ENCODE measurements around the gene TMEM92. TPM values are rescaled to one million over a fixed set of nuclear protein-coding genes. Genes with fewer than 3 reads are reported as not detected.

Gene TMEM92
- total and polyA plus RNA-seq, 10 of the 15 experiments (the other 5 are each of a cell fraction or from before 2014, with no cell fraction given) = 0.11 to 1.2 (median 0.32) TPM

DNA sequence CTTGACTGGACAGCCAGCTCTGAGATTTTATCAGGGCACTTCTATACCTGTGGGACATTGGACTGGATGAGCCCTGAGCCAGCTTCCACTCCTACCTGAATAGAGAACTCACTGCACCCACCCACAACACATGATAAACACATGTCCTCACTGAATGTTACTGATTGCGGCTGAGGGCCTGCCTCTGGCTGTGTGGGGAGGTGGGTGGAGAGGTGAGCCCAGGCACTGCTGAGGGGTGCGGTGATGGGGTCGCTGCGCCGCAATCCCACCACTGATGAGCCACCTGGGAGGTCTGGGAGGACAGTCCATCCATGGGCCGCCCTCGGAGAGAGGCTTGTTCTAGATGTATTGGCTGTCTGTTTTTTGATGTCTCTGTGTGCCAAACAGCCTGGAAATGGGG lies 5.4 kb downstream of the TMEM92 start:
- no peaks in the 10 kb centered on the region for H4K20me1 ChIP-seq (ENCODE audit: control insufficient read depth, insufficient read depth)
- in situ Hi-C loops (cut with MboI) = no loop called here
- ChIA-PET SMC1A (ENCODE audit: uncharacterized antibody, unreplicated experiment) (interaction anchor here (1.4 to 5.8 kb wide), 2 partner anchors 15 to 110 kb away, joined by 3 to 46 read pairs; no protein-coding TSS in a partner anchor), POLR2A (interaction anchor here (0.6 kb wide), 1 partner anchor 77 kb away, joined by 4 read pairs; no protein-coding TSS in a partner anchor), RAD21 (ENCODE audit: unreplicated experiment) (interaction anchor here (1.0 to 1.8 kb wide), 3 partner anchors 17 to 110 kb away, joined by 3 to 4 read pairs (median 4); no protein-coding TSS in a partner anchor), CTCF (interaction anchor here (1.5 to 19.2 kb wide), 3 partner anchors 14 to 110 kb away, joined by 5 to 298 read pairs (median 208); partner anchors contain the start of gene COL1A1)
- peaks cover 32% of the 10 kb centered on the region for H3K4me1 ChIP-seq (ENCODE audit: control insufficient read depth, insufficient read depth, low read length)
- DNase-seq (ENCODE audit: low read depth, low spot score) = no peak
- H3K4me2 ChIP-seq (ENCODE audit: control insufficient read depth, insufficient read depth) = no peak overlapping the region
- H3K36me3 ChIP-seq (ENCODE audit: control insufficient read depth in 2 of 2, insufficient read depth in 2 of 2, low read length in 1 of 2) = no peaks in the 10 kb centered on the region
- H3K4me3 ChIP-seq = no peak overlapping the region
- no peaks in the 10 kb centered on the region; the same call in 1 of the 3 replicates for H3K9me3 ChIP-seq (replicated peaks; ENCODE audit: control insufficient read depth, insufficient read depth, low read length)
- no peak overlapping the region for H3K9ac ChIP-seq (ENCODE audit: control insufficient read depth, insufficient read depth, low read length)
- H3K27me3 ChIP-seq (replicated peaks in 1 of 2; ENCODE audit: control insufficient read depth in 2 of 2, insufficient read depth in 2 of 2, low read length in 1 of 2) = peaks cover 0 to 1% of the 10 kb centered on the region in 2 experiments; a peak in 3 of 4 replicates
- TF ChIP-seq, protein P1, sequence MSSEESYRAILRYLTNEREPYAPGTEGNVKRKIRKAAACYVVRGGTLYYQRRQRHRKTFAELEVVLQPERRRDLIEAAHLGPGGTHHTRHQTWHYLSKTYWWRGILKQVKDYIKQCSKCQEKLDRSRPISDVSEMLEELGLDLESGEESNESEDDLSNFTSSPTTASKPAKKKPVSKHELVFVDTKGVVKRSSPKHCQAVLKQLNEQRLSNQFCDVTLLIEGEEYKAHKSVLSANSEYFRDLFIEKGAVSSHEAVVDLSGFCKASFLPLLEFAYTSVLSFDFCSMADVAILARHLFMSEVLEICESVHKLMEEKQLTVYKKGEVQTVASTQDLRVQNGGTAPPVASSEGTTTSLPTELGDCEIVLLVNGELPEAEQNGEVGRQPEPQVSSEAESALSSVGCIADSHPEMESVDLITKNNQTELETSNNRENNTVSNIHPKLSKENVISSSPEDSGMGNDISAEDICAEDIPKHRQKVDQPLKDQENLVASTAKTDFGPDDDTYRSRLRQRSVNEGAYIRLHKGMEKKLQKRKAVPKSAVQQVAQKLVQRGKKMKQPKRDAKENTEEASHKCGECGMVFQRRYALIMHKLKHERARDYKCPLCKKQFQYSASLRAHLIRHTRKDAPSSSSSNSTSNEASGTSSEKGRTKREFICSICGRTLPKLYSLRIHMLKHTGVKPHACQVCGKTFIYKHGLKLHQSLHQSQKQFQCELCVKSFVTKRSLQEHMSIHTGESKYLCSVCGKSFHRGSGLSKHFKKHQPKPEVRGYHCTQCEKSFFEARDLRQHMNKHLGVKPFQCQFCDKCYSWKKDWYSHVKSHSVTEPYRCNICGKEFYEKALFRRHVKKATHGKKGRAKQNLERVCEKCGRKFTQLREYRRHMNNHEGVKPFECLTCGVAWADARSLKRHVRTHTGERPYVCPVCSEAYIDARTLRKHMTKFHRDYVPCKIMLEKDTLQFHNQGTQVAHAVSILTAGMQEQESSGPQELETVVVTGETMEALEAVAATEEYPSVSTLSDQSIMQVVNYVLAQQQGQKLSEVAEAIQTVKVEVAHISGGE (CRISPR knock-in tag; IDR thresholded peaks at IDR 0.05) = no peak
- no peak for TF ChIP-seq STAT3 (IDR thresholded peaks at IDR 0.05; ENCODE audit: low read depth, low read length)
- TF ChIP-seq ZNF622 (IDR thresholded peaks at IDR 0.05) = no peak
- TF ChIP-seq ASH2L (IDR thresholded peaks at IDR 0.05; ENCODE audit: borderline replicate concordance, low read depth) = no peak
- no peak for TF ChIP-seq MYB (IDR thresholded peaks at IDR 0.05; ENCODE audit: borderline replicate concordance, low read depth, low read length)
- no peaks in the 10 kb centered on the region for H3K79me2 ChIP-seq (ENCODE audit: control insufficient read depth, insufficient read depth, low read length)
- 82% methylated on average over 7 of the region's 7 CpGs for WGBS (ENCODE audit: insufficient coverage, insufficient replicate concordance, low lambda C conversion rate, missing lambda C conversion rate)
- no TSS peak for BruUV-seq (replicated peaks)
- H3K27ac ChIP-seq (ENCODE audit: control insufficient read depth, insufficient read depth) = no peak overlapping the region
- no peak for FAIRE-seq
- H2AFZ ChIP-seq (ENCODE audit: control insufficient read depth, low read depth, low read length) = no peak overlapping the region
- intact Hi-C loops (cut with micrococcal nuclease; ENCODE audit: unreplicated experiment) = no loop called here
- ATAC-seq = no peak

All from GM12878 (cell line).